ENCODE results near the gene GCAT. TPM values are rescaled to one million over a fixed set of nuclear protein-coding genes. Genes with fewer than 3 reads are reported as not detected.
A peak's percentile ranks its signal among the peaks of the same experiment; 100 is the strongest.

GCAT gene
- total and polyA plus RNA-seq, 2 of the 13 experiments (the other 11 are each of a cell fraction or from before 2014, with no cell fraction given) = 28.0 to 50.3 TPM

GRCh38 chr22:37804881-37805809, 2.6 kb upstream of the GCAT start (continued):
- TF ChIP-seq FOXP4 (CRISPR knock-in tag; IDR thresholded peaks at IDR 0.05) (peak; percentile 53), ZNF3 (CRISPR knock-in tag; IDR thresholded peaks at IDR 0.05) (no peak), NBN (conservative IDR thresholded peaks at IDR 0.05) (no peak), RFX1 (IDR thresholded peaks at IDR 0.05) (no peak), ZNF605 (CRISPR knock-in tag; IDR thresholded peaks at IDR 0.05) (peak; percentile 67; the same call in 1 of the 2 replicates), ZNF577 (CRISPR knock-in tag; IDR thresholded peaks at IDR 0.05; ENCODE audit: borderline replicate concordance, low read depth) (no peak), ZNF253 (CRISPR knock-in tag; IDR thresholded peaks at IDR 0.05; ENCODE audit: borderline replicate concordance) (no peak), TAF15 (IDR thresholded peaks at IDR 0.05; ENCODE audit: low read depth, low read length, poor library complexity, severe bottlenecking) (peak; percentile 87), ZNF574 (CRISPR knock-in tag; IDR thresholded peaks at IDR 0.05) (peak; percentile 85), ADNP (CRISPR knock-in tag; IDR thresholded peaks at IDR 0.05) (0 out of 2 replicates have a peak, but pooled peaks have one; percentile 27), ZBTB40 (IDR thresholded peaks at IDR 0.05) (no peak), ZBTB40 (CRISPR knock-in tag; IDR thresholded peaks at IDR 0.05) (peak; percentile 92), TBX3 (IDR thresholded peaks at IDR 0.05; ENCODE audit: borderline replicate concordance) (no peak), SIX1 (CRISPR knock-in tag; IDR thresholded peaks at IDR 0.05; ENCODE audit: borderline replicate concordance) (0 out of 2 replicates have a peak, but pooled peaks have one; percentile 4), FOXP1 (IDR thresholded peaks at IDR 0.05) (no peak), FOXP1 (CRISPR knock-in tag; IDR thresholded peaks at IDR 0.05) (no peak)
